LoVo (cell line): ENCODE data around the gene RAD51B.
"Not testable (repeated sequence)": the region's sequence is repeated elsewhere in the genome, so short reads cannot be mapped to it uniquely, and the experiment has no call there.

Experiments
- DNase-seq: peaks from one replicate; pipeline ENCODE4 v3.0.0-alpha.2; 2016; ENCODE audit warnings: low spot score

RAD51B gene

GRCh38 chr14:67819563-67820421 is at the start of gene RAD51B:
TSS of gene RAD51B (plus strand) at chr14:67819779.
- peak; percentile 89 for DNase-seq

- no peak for DNase-seq
Observed at GRCh38 chr14:67773844-67774377, 45.7 kb upstream of the RAD51B start.

GRCh38 chr14:67776653-67777322 is 42.8 kb upstream of the RAD51B start:
- DNase-seq = no peak

GRCh38 chr14:67778792-67779191 is 40.8 kb upstream of the RAD51B start:
- DNase-seq = no peak

GRCh38 chr14:67782090-67782489 is 37.5 kb upstream of the RAD51B start:
- no peak for DNase-seq

DNA sequence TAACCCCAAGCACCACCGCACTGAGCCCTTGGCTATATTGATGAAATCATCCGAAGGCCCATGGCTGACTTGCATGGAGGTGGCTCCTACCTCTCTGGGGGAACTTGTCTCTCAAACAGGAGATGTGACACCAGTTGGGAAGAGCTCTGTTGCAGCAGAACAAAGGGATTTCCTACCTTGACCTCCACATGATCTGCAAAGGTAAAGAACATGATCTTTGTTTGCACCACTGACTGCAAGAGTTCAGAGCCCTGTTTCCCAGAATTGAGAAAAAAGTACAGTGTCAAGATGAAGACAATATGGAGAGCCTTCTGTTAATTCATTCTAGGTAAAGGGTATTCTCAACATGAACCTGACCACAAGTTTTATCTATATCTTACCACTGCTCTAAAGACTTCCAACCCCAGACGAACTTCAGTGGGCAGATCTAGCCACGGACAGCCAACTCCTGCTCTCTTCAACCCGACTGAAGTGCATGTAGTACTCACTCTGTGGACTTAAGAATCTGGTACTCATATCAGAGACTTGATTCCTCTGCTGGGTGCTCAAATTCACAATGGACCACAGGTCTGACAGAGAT is 35.2 kb upstream of the RAD51B start:
- no peak for DNase-seq

DNA sequence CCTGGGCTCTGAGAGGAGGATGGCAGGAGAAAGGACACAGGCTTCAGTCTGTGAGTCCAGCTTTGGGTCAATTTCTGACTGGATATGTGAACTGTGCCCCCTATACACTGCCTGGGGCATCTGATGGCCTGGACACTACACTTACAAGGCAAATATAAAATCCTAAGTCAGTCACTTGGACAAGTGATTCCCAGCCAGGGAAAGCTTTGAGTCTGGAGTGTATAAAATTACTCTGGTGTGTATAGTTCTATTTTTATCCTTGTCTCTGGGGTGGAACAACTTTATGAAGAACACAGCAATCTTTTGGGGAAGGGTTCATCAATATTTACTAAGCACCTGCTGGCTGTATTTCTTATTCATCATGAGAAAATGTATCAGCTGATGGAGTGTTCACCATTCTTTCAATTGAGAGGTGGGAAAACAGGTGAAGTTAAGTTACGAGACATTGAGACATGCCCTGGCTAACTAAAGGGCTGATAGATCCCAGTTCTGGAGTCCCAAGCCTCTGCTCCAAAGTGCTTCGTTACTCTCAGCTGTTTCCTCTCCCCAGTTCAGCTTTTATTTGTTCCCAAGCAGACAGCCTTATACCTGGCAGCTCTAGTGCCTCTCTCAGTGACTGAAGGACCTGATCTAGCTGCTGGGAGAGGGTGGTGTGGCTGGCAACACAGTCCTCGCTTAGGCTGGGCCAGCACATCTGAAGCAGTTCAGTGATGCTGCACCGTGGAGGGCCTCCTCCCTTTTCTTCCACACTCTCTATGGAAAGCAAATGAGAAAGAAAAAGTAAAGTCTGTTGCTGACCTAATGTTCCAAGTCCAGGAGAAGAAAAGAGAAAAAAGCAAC is 34.1 kb upstream of the RAD51B start:
- no peak for DNase-seq

GRCh38 chr14:67787673-67788072 is 31.9 kb upstream of the RAD51B start:
- DNase-seq = no peak

DNA sequence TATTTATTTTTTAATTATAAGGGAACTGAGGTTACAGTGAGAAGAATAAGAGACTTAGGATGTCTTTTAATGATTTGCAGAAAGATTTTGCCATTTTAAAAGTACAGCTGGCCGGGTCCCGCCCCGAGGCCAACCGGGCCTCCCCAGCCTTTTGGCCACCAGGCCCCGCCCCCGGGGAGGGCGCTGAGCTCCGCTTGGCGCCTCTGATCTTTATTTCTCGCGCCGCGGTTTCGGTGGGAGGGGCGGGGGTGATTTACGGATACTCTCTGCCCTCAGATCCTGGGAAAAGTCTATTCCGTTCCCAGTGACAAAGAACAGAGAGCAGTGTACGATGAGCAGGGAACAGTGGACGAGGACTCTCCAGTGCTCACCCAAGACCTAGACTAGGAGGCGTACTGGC is 20.8 kb upstream of the RAD51B start:
- DNase-seq = no peak

- DNase-seq = no peak
Observed at GRCh38 chr14:67800743-67801142, 18.8 kb upstream of the RAD51B start.

DNA sequence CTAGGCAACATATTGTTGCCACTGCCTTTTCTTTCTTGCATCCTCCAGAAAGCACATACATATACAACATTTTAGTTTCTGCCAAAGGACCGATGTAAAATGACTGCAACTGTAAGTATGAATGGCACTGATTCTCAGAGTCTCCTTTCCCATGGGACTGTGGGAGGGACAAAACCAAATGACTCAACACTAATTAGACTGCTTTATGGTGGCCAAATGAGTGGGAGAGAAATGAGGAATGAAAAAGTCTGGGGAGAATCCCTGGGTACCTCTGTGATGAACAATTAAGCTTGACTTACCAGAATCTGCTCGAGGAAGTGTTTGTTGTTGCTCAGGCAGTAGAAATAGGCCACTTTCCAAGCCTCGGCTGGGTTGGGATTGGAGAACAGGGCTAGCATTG is 13.3 kb upstream of the RAD51B start:
- no peak for DNase-seq

DNA sequence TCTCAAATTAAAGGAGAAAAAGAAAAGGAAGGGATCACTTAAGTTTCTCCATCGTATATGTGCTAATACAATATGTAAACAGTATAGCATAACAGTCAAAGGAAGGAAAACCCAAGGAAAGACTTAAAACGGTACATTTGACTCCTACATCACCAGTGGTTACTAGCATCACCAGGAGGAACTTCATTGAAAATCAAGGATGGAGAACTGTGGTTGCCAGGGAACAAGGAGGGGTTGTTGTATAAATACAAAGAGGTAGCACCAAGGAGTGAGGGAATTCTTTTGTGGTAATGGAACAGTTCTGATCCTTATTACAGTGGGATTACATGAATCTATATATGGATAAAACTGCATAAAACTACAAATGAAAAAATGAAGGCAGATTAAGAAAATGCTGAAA is 4.8 kb upstream of the RAD51B start:
- DNase-seq = no peak

DNA sequence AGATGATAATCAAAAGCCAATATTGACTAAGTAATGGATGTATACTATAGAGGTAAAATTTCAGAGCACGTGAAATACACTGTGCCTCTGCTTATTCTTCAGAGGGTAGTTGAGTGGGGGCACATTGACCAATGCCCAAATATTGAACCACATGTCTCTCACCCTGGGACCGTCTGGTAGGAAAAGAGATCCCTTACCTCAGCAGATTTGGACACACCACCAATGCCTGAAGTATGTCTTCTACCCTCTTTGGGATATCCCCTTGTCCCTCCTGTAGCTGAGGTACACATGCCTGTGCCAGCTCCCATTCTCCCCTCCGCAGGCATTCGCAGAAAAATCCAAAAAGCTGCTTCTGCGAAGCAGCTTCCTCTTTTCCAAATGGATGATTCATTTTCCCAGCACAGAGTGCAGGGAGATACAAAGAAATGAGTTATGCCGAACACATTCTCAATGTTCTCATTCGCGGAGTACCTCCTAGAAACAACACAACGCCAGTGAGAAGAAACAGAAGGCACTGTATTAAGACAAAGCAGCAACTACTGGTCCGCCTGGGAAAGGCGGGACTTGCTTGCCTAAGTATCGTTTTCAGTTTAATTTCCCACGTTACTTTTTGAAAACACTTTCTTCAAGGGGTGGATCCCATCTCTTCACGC is 3.9 kb upstream of the RAD51B start:
- DNase-seq = peak; percentile 2

DNA sequence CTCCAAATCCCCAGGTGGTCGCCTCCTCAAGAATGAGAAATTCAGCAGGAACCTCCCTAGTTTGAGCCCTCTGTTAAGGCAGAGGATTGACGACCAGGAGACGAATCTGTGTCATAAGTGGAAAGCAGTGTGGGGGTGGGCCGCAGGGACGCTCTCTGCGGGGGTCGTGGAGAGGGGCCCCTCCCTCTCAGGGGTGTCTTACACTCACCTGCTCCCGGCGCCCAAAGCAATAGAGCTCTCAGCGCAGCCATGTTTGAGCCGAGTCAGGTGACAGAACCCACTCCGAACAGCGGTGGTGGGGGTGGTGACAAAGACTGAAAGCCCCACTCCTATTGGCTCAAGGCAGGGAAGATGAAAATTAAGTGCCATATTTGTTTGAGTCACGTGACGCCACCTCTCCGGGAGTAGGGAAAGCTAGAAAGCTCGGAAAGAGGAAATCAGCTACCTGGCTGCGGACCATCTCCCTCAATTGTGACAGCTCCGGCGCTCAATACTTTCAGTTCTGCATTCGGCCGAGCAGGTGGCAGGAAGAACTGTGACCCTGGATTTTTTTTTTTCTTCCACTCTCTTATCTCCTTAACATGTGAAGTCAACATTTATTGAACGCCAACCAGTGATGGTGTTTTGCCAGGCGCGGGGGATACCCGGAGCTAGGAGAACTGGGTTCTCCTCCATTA is 3.1 kb upstream of the RAD51B start, which contains the start of gene ZFYVE26:
ZFYVE26 (minus strand) TSS at position 265 of the 677 bp plus-strand sequence. CDS start 627 bp downstream, outside the sequence.
- peak; percentile 95 for DNase-seq

- DNase-seq = no peak
Observed at GRCh38 chr14:67817750-67818438, 1.7 kb upstream of the RAD51B start.

GRCh38 chr14:67818476-67818875 is 1.1 kb upstream of the RAD51B start:
- not testable (repeated sequence) for DNase-seq

GRCh38 chr14:67820428-67820971 is 921 bp downstream of the RAD51B start:
- peak; percentile 63 for DNase-seq

DNA sequence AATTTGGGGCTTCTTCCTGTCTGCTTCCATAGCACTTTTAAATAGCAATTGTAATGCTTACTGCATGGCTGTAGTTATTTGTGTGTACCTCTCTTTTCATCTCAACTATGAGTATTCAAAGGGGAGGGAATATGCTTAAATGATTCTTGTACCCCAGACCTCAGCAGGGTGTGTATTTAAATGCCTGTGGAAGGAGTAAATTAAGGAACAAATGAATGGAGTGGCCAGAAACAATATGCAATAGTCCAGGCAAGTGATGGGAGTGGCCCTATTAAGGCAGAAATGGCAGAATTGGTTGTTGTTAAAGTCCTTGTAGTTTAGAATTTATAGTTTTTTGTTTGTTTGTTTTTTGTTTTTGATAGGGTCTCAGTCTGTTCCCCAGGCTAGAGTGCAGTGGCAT is 1.5 kb downstream of the RAD51B start:
- DNase-seq = no peak

GRCh38 chr14:67831113-67831512 is 11.5 kb downstream of the RAD51B start:
- no peak for DNase-seq

GRCh38 chr14:67833403-67833802 is 13.8 kb downstream of the RAD51B start:
- DNase-seq = no peak
